Measurements from ENCODE around the gene UQCC2. TPM values are rescaled to one million over a fixed set of nuclear protein-coding genes. Genes with fewer than 3 reads are reported as not detected.

Gene UQCC2
- total RNA-seq, 1 donor from 2014 or later: 48.7 TPM

DNA sequence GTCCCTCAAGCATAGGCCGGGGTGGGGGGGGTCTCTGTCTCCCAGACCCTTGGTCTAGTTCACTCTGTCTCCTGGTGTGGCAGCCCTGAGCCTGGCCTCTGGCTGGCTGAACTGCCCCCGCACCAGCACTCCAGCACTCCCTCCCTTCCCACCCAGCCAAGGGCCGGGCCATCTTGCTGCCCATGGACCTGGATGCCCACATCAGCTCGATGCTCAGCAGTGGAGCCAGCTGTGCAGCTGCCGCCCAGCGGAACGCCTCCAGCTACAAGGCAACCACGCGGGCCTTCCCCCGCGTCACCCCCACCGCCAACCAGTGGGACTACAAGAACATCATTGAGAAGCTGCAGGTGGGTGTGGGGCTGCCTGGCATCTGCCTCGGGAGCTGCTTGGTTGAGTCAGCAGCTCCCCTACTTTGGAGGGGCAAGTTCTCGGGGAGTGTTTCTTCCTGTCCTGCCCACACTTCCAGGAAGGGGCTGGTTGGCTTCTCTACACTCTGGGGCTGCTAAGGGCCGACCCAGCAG is 28.4 kb downstream of the UQCC2 start:
- DNase-seq: no peak
- no peak for TF ChIP-seq CTCF (IDR thresholded peaks at IDR 0.05; ENCODE audit: partially characterized antibody, unreplicated experiment)
- peaks cover 5% of the 10 kb centered on the region for H3K4me1 Mint-ChIP-seq (ENCODE audit: low read depth, unreplicated experiment)
- no peak overlapping the region for H3K4me3 Mint-ChIP-seq (ENCODE audit: unreplicated experiment)
- peaks cover 2% of the 10 kb centered on the region for H3K27me3 Mint-ChIP-seq (ENCODE audit: unreplicated experiment)
- no peaks in the 10 kb centered on the region for H3K36me3 Mint-ChIP-seq (ENCODE audit: unreplicated experiment)
- H3K9me3 Mint-ChIP-seq (ENCODE audit: unreplicated experiment): no peaks in the 10 kb centered on the region
- H3K27ac Mint-ChIP-seq (ENCODE audit: unreplicated experiment): no peak overlapping the region

- H3K36me3 Mint-ChIP-seq (ENCODE audit: unreplicated experiment): no peaks in the 10 kb centered on the region
- H3K27ac Mint-ChIP-seq (ENCODE audit: unreplicated experiment): no peak overlapping the region
- peaks cover 5% of the 10 kb centered on the region for H3K4me1 Mint-ChIP-seq (ENCODE audit: low read depth, unreplicated experiment)
- no peak for DNase-seq
- peaks cover 2% of the 10 kb centered on the region for H3K27me3 Mint-ChIP-seq (ENCODE audit: unreplicated experiment)
- TF ChIP-seq CTCF (IDR thresholded peaks at IDR 0.05; ENCODE audit: partially characterized antibody, unreplicated experiment): no peak
- no peak overlapping the region for H3K4me3 Mint-ChIP-seq (ENCODE audit: unreplicated experiment)
- H3K9me3 Mint-ChIP-seq (ENCODE audit: unreplicated experiment): peaks cover 4% of the 10 kb centered on the region
Observed at GRCh38 chr6:33682341-33682740, 29.2 kb downstream of the UQCC2 start.

DNA sequence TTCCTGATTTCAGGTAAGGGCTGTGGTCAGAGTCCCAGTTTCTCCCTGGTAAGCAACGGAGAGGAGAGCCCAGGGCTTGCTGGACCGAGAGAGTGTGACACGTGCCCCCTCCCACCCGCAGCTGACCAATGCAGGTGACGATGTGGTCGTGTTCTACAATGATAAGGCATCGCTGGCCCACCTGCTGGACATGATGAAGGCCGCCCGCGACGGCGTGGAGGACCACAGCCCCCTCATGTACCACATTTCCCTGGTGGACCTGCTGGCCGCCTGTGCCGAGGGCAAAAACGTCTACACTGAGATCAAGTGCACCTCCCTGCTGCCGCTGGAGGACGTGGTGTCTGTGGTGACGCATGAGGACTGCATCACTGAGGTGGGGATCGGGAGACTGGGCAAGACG is 31.7 kb downstream of the UQCC2 start:
- Mint-ChIP-seq H3K4me3 (ENCODE audit: unreplicated experiment) (no peak overlapping the region), H3K27ac (ENCODE audit: unreplicated experiment) (no peak overlapping the region), H3K4me1 (ENCODE audit: low read depth, unreplicated experiment) (peaks cover 3% of the 10 kb centered on the region), H3K27me3 (ENCODE audit: unreplicated experiment) (peaks cover 4% of the 10 kb centered on the region), H3K36me3 (ENCODE audit: unreplicated experiment) (no peaks in the 10 kb centered on the region), H3K9me3 (ENCODE audit: unreplicated experiment) (peaks cover 4% of the 10 kb centered on the region)
- no peak for TF ChIP-seq CTCF (IDR thresholded peaks at IDR 0.05; ENCODE audit: partially characterized antibody, unreplicated experiment)
- no peak for DNase-seq

DNA sequence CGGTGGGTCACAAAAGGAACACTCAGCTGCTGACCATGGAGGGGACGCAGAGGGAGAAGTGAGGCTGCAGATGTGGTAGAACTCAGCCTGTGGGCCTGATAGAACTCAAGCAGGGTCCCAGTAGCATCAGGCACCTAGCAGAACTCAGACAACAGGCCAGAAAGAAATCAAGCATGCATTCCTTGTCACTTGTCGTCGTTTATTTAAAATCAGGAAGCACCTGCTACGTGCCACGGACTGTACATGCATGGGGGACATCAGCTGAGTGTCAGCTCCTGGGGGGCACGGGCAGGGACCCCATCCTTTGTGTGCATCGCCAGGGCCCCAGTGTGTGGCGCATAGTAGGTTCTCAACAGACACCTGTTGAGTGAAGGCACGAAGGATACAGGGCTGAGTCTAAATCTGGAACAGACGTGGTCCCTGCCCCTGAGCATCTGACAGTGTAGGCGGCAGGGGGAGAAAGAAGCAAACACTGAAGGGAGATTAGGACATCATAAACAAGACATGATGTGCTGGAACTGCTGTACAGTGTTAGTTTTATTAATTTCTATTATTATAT is 32.5 kb downstream of the UQCC2 start:
- Mint-ChIP-seq H3K9me3 (ENCODE audit: unreplicated experiment) (peaks cover 4% of the 10 kb centered on the region), H3K4me1 (ENCODE audit: low read depth, unreplicated experiment) (peaks cover 8% of the 10 kb centered on the region), H3K27me3 (ENCODE audit: unreplicated experiment) (peaks cover 4% of the 10 kb centered on the region), H3K4me3 (ENCODE audit: unreplicated experiment) (no peak overlapping the region), H3K36me3 (ENCODE audit: unreplicated experiment) (no peaks in the 10 kb centered on the region), H3K27ac (ENCODE audit: unreplicated experiment) (no peak overlapping the region)
- no peak for DNase-seq
- no peak for TF ChIP-seq CTCF (IDR thresholded peaks at IDR 0.05; ENCODE audit: partially characterized antibody, unreplicated experiment)

- Mint-ChIP-seq H3K36me3 (ENCODE audit: unreplicated experiment) (no peaks in the 10 kb centered on the region), H3K27ac (ENCODE audit: unreplicated experiment) (no peak overlapping the region), H3K27me3 (ENCODE audit: unreplicated experiment) (peaks cover 4% of the 10 kb centered on the region), H3K4me1 (ENCODE audit: low read depth, unreplicated experiment) (peaks cover 11% of the 10 kb centered on the region), H3K9me3 (ENCODE audit: unreplicated experiment) (peaks cover 4% of the 10 kb centered on the region), H3K4me3 (ENCODE audit: unreplicated experiment) (no peak overlapping the region)
- no peak for DNase-seq
- TF ChIP-seq CTCF (IDR thresholded peaks at IDR 0.05; ENCODE audit: partially characterized antibody, unreplicated experiment): no peak
Observed at GRCh38 chr6:33678233-33678931, 33.1 kb downstream of the UQCC2 start.
